ENCODE measurements around the gene SYDE1.

Gene SYDE1

DNA sequence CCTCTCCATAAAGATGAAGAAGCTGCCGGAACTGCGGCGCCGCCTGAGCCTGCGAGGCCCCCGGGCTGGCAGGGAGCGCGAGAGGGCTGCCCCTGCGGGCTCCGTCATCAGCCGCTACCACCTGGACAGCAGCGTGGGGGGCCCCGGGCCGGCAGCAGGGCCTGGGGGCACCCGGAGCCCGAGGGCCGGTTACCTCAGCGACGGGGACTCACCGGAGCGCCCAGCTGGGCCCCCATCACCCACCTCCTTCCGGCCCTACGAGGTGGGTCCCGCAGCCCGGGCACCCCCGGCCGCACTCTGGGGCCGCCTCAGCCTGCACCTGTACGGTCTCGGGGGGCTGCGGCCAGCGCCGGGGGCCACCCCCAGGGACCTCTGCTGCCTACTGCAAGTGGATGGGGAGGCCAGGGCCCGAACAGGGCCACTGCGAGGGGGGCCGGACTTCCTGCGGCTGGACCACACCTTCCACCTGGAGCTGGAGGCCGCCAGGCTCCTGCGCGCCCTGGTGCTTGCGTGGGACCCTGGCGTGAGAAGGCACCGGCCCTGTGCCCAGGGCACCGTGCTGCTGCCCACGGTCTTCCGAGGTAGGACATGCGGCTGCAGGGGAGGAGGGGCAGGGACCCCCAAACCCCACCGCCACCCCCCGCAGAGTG, 2.7 kb downstream of the SYDE1 start:
- no peak for TF ChIP-seq ZFX (IDR thresholded peaks at IDR 0.05; ENCODE audit: borderline replicate concordance)
- TF ChIP-seq, protein P1, sequence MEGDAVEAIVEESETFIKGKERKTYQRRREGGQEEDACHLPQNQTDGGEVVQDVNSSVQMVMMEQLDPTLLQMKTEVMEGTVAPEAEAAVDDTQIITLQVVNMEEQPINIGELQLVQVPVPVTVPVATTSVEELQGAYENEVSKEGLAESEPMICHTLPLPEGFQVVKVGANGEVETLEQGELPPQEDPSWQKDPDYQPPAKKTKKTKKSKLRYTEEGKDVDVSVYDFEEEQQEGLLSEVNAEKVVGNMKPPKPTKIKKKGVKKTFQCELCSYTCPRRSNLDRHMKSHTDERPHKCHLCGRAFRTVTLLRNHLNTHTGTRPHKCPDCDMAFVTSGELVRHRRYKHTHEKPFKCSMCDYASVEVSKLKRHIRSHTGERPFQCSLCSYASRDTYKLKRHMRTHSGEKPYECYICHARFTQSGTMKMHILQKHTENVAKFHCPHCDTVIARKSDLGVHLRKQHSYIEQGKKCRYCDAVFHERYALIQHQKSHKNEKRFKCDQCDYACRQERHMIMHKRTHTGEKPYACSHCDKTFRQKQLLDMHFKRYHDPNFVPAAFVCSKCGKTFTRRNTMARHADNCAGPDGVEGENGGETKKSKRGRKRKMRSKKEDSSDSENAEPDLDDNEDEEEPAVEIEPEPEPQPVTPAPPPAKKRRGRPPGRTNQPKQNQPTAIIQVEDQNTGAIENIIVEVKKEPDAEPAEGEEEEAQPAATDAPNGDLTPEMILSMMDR (IDR thresholded peaks at IDR 0.05), result no peak
- no peak overlapping the region for H3K27ac ChIP-seq

DNA sequence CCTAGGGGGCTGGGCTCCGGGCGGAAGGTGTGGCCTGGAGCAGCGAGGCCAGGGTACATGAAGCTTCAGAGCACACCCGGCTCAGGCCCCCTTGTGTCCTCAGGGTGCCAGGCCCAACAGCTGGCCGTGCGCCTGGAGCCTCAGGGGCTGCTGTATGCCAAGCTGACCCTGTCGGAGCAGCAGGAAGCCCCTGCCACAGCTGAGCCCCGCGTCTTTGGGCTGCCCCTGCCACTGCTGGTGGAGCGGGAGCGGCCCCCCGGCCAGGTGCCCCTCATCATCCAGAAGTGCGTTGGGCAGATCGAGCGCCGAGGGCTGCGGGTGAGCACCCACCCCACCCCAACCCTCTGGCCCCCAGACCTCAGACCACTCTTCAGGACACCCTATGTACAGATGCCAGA, 3.2 kb downstream of the SYDE1 start:
- no peak overlapping the region for H3K27ac ChIP-seq
- TF ChIP-seq, protein P1 (IDR thresholded peaks at IDR 0.05), result no peak
- no peak for TF ChIP-seq ZFX (IDR thresholded peaks at IDR 0.05; ENCODE audit: borderline replicate concordance)

DNA sequence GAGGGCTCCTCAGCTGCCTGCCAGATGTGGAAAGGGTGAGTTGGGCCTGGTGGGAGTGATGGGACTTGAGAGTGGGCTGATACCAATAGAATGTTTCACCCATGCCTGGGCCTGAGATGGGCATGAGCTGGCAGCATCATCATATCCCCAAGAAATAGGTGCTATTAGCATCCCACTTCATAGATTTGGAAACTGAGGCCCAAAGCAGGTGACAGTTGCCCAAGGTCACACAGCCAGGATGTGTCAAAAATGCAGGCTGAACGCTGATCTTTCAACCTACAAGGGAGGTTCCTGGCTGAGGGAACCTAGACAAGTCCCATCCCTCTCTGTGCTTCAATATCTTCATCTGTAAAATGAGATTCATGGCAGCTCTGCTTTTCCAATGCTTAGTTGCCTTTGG, 4.6 kb downstream of the SYDE1 start:
- no peak overlapping the region for H3K27ac ChIP-seq
- TF ChIP-seq, protein P1 (IDR thresholded peaks at IDR 0.05), result no peak
- no peak for TF ChIP-seq ZFX (IDR thresholded peaks at IDR 0.05; ENCODE audit: borderline replicate concordance)

DNA sequence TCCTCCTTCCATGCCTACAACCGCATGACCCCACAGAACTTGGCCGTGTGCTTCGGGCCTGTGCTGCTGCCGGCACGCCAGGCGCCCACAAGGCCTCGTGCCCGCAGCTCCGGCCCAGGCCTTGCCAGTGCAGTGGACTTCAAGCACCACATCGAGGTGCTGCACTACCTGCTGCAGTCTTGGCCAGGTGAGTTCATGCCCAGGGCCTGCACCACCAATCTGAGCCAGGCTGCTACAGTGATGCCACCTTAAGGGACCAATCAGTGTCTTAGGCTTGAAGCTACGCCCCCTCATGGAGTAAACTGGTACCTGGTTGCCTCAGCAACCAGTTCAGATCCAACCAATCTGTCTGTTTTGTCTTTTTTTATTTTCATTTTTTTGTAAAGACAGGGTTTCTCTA, 5.2 kb downstream of the SYDE1 start:
- TF ChIP-seq, protein P1 (IDR thresholded peaks at IDR 0.05), result peak; percentile 53
- TF ChIP-seq ZFX (IDR thresholded peaks at IDR 0.05; ENCODE audit: borderline replicate concordance), result no peak
- no peak overlapping the region for H3K27ac ChIP-seq

DNA sequence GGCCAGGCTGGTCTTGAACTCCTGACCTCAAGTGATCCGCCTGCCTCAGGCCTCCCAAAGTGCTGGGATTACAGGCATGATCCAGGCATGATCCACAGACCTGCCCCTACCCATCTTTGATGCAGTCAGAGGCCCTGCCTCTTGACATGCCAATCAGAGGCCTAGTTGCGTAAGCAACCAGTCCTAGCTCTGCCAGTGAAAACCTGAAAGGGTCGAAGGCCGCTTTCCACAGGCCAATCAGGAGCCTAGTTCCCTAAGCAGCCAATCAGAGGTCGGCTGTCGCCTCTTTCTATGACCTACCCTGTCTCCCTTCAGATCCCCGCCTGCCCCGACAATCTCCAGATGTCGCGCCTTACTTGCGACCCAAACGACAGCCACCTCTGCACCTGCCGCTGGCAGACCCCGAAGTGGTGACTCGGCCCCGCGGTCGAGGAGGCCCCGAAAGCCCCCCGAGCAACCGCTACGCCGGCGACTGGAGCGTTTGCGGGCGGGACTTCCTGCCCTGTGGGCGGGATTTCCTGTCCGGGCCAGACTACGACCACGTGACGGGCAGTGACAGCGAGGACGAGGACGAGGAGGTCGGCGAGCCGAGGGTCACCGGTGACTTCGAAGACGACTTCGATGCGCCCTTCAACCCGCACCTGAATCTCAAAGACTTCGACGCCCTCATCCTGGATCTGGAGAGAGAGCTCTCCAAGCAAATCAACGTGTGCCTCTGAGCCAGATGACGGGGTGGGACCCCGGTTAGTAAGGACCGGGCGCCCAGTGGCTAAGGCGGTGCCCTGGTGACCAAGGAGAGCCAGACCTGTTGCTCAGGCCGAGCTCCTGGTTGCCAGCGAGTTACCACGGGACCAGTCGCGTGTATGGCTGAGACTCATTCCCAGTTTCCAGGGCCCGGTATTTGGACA, 6.3 kb downstream of the SYDE1 start:
- no peak overlapping the region for H3K27ac ChIP-seq
- no peak for TF ChIP-seq ZFX (IDR thresholded peaks at IDR 0.05; ENCODE audit: borderline replicate concordance)
- TF ChIP-seq, protein P1 (IDR thresholded peaks at IDR 0.05), result no peak

DNA sequence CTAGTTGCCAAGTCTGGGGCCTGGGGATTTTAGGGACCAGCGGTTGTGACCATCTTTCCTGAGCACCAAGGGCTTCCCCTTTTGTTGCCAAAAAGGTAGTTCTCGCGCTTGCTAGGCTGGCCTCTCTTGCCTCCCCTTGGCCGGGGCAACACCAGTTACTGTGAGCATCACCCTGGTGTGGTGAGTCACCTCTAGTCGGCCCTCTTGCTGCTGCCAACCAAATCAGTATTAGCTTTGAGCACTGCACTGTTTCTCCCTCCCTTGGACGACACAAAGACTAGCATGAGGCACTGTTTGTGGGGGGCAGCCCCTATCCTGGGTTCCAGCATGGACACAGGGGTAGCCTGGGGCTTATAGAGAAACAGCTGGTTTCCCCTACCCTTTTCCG, 6.9 kb downstream of the SYDE1 start:
- H3K27ac ChIP-seq, result no peak overlapping the region
- TF ChIP-seq, protein P1 (IDR thresholded peaks at IDR 0.05), result no peak
- TF ChIP-seq ZFX (IDR thresholded peaks at IDR 0.05; ENCODE audit: borderline replicate concordance), result no peak

DNA sequence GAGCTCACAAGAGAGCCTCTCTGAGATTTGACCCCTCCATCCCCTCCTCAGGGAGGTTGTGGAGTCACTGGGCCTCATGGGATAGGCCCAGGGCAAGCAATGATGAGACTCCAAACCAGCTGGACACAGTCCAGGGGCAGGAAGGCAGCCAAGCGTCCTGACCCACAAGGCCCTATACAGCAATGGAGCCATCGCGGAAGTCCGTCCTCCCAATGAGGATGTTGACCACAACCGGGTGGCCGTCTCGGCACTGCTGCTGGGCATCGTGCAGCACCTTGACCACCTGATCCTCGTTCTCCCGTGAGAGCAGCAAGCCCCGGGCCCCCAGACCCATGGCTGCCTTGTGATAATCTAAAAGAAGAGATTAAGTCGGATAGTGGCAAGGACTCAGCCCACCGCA, 7.9 kb downstream of the SYDE1 start:
- H3K27ac ChIP-seq, result no peak overlapping the region
- TF ChIP-seq, protein P1 (IDR thresholded peaks at IDR 0.05), result no peak
- no peak for TF ChIP-seq ZFX (IDR thresholded peaks at IDR 0.05; ENCODE audit: borderline replicate concordance)

Data from 22Rv1 (cell line).